Astrocyte (in vitro differentiated cells and primary cell): Measurements from ENCODE around the gene GTPBP10. TPM values are rescaled to one million over a fixed set of nuclear protein-coding genes. Genes with fewer than 3 reads are reported as not detected.

ENCODE experiments used
- DNase-seq: peaks from one replicate; pipeline ENCODE4 v3.0.0-alpha.2; 2010; ENCODE audit warnings: low read depth
- FAIRE-seq: peaks from 2 replicates; lab custom pipeline; 2011; peaks lifted over from hg19 to GRCh38; lab: Jason Lieb, UNC
- H2AFZ ChIP-seq: 2 replicates; pipeline ENCODE4 v1.6.0; 2012; ENCODE audit warnings: low read depth, low read length, inconsistent platforms
- H3K27ac ChIP-seq: 2 replicates; pipeline ENCODE4 v1.5.1; 2011; ENCODE audit warnings: low read depth, low read length, inconsistent platforms
- H3K27me3 ChIP-seq: 2 replicates; pipeline ENCODE4 v1.6.0; 2011; ENCODE audit warnings: low read length, inconsistent platforms; ENCODE audit not compliant: insufficient read depth
- H3K36me3 ChIP-seq: 2 replicates; pipeline ENCODE4 v1.5.1; 2011; ENCODE audit warnings: low read length, inconsistent platforms; ENCODE audit not compliant: insufficient read depth
- H3K4me1 ChIP-seq: 2 replicates; pipeline ENCODE4 v1.5.1; 2011; ENCODE audit warnings: low read length, inconsistent platforms; ENCODE audit not compliant: insufficient read depth
- H3K4me2 ChIP-seq: 2 replicates; pipeline ENCODE4 v1.6.0; 2012; ENCODE audit warnings: low read length, inconsistent platforms
- H3K4me3 ChIP-seq: 2 replicates; pipeline ENCODE4 v1.5.1; 2011; ENCODE audit warnings: low read depth, mild to moderate bottlenecking, low read length, inconsistent platforms; ENCODE audit not compliant: insufficient read depth
- H3K79me2 ChIP-seq: 2 replicates; pipeline ENCODE4 v1.6.0; 2012; ENCODE audit warnings: mild to moderate bottlenecking, low read length, inconsistent platforms; ENCODE audit not compliant: insufficient read depth
- H3K9ac ChIP-seq: 2 replicates; pipeline ENCODE4 v1.6.0; 2012; ENCODE audit warnings: mild to moderate bottlenecking, low read length, inconsistent platforms
- H3K9me3 ChIP-seq: 2 replicates; pipeline ENCODE4 v1.5.1; 2012; ENCODE audit warnings: low read depth, mild to moderate bottlenecking, low read length, inconsistent platforms; ENCODE audit not compliant: insufficient read depth
- H4K20me1 ChIP-seq: 2 replicates; pipeline ENCODE4 v1.6.0; 2012; ENCODE audit warnings: low read length, inconsistent platforms; ENCODE audit not compliant: insufficient read depth
- H3K27ac Mint-ChIP-seq: one replicate; pipeline ENCODE4 v1.8.0; 2021; ENCODE audit warnings: mild to moderate bottlenecking, mixed read lengths; ENCODE audit not compliant: unreplicated experiment
- H3K27me3 Mint-ChIP-seq: one replicate; pipeline ENCODE4 v1.8.0; 2021; ENCODE audit warnings: low read depth, mixed read lengths; ENCODE audit not compliant: unreplicated experiment
- H3K36me3 Mint-ChIP-seq: one replicate; pipeline ENCODE4 v1.8.0; 2021; ENCODE audit warnings: low read depth, mixed read lengths; ENCODE audit not compliant: unreplicated experiment
- H3K4me1 Mint-ChIP-seq: one replicate; pipeline ENCODE4 v1.8.0; 2021; ENCODE audit warnings: low read depth, mixed read lengths; ENCODE audit not compliant: unreplicated experiment
- H3K4me3 Mint-ChIP-seq: one replicate; pipeline ENCODE4 v1.8.0; 2021; ENCODE audit warnings: mild to moderate bottlenecking, moderate library complexity, mixed read lengths; ENCODE audit not compliant: unreplicated experiment
- H3K9me3 Mint-ChIP-seq: one replicate; pipeline ENCODE4 v1.8.0; 2021; ENCODE audit warnings: mild to moderate bottlenecking, mixed read lengths; ENCODE audit not compliant: unreplicated experiment
- EZH2 ChIP-seq: IDR thresholded peaks from 2 replicates; pipeline ENCODE4 v1.6.1; 2012; ENCODE audit warnings: mild to moderate bottlenecking, low read length, inconsistent platforms; ENCODE audit not compliant: insufficient read depth
- total RNA-seq: library from RNA; stranded (reverse); gene quantifications from 2 replicates; pipeline ENCODE4 v1.2.1, GENCODE V29; 2021
- TF ChIP-seq, protein P1 (sequence below): IDR thresholded peaks from 2 replicates; pipeline ENCODE4 v1.5.1; 2011; ENCODE audit warnings: low read depth, mild to moderate bottlenecking, inconsistent platforms, low read length, moderate library complexity; ENCODE audit not compliant: insufficient read depth

Gene GTPBP10
- total RNA-seq, 1 donor from 2014 or later = 18.9 TPM

DNA sequence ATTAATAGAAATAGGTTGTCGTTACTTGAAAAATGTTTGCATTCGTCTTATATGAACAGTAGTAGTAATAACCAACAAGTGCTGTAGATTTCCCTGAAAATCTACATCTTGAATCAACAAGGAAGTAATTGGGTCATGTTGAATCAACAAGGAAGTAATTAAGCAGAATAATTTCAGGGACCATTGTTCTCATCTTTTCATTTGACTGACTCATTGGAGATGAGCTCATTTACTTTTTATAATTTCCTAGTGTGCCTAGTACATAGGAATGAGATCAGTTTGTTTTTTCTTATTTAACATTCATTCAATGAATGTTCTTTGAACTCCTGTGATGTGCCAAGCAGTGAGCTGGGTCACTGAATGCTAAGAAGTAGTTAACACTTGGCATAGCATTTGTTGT lies 65.0 kb downstream of the GTPBP10 start:
- Mint-ChIP-seq H3K9me3 (no peaks in the 10 kb centered on the region), H3K27ac (no peak overlapping the region), H3K4me3 (no peak overlapping the region), H3K36me3 (peaks cover 14% of the 10 kb centered on the region), H3K4me1 (no peaks in the 10 kb centered on the region), H3K27me3 (no peaks in the 10 kb centered on the region)
- Histone ChIP-seq H3K4me3 (no peak overlapping the region), H3K9me3 (no peaks in the 10 kb centered on the region), H3K9ac (no peak overlapping the region), H2AFZ (no peak overlapping the region), H3K27ac (no peak overlapping the region), H3K27me3 (no peaks in the 10 kb centered on the region), H3K4me2 (no peak overlapping the region), H3K79me2 (peaks cover 21% of the 10 kb centered on the region), H3K36me3 (peaks cover 25% of the 10 kb centered on the region), H3K4me1 (no peaks in the 10 kb centered on the region), H4K20me1 (peaks cover 37% of the 10 kb centered on the region)
- FAIRE-seq (no peak), DNase-seq (peak; percentile 18)
- TF ChIP-seq EZH2 = no peak
- TF ChIP-seq, protein P1, sequence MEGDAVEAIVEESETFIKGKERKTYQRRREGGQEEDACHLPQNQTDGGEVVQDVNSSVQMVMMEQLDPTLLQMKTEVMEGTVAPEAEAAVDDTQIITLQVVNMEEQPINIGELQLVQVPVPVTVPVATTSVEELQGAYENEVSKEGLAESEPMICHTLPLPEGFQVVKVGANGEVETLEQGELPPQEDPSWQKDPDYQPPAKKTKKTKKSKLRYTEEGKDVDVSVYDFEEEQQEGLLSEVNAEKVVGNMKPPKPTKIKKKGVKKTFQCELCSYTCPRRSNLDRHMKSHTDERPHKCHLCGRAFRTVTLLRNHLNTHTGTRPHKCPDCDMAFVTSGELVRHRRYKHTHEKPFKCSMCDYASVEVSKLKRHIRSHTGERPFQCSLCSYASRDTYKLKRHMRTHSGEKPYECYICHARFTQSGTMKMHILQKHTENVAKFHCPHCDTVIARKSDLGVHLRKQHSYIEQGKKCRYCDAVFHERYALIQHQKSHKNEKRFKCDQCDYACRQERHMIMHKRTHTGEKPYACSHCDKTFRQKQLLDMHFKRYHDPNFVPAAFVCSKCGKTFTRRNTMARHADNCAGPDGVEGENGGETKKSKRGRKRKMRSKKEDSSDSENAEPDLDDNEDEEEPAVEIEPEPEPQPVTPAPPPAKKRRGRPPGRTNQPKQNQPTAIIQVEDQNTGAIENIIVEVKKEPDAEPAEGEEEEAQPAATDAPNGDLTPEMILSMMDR = no peak

DNA sequence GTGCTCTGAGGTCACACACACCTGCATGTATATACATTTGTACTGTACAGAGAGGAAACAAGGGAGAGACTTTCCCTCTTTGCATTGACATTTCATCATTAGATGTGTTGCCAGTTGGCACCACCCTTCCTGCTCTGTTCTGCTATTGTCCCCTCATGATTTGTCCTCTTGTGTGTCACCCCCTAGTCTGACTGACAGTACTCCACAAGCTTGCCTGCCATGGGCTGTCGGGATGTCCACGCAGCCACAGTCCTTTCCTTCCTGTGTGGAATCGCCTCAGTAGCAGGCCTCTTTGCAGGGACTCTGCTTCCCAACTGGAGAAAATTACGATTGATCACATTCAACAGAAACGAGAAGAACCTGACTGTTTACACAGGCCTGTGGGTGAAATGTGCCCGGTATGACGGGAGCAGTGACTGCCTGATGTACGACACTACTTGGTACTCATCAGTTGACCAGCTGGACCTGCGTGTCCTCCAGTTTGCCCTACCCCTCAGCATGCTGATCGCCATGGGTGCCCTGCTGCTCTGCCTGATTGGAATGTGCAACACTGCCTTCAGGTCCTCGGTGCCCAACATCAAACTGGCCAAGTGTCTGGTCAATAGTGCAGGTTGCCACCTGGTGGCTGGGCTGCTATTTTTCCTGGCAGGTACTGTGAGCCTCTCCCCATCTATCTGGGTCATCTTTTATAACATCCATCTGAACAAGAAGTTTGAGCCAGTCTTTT lies 66.1 kb downstream of the GTPBP10 start:
- Mint-ChIP-seq H3K27me3 (no peaks in the 10 kb centered on the region), H3K27ac (no peak overlapping the region), H3K4me1 (no peaks in the 10 kb centered on the region), H3K36me3 (peaks cover 12% of the 10 kb centered on the region), H3K9me3 (no peaks in the 10 kb centered on the region), H3K4me3 (no peak overlapping the region)
- TF ChIP-seq EZH2 = no peak
- TF ChIP-seq, protein P1 = no peak
- no peak overlapping the region for H3K4me3 ChIP-seq
- peaks cover 21% of the 10 kb centered on the region for H3K36me3 ChIP-seq
- H4K20me1 ChIP-seq = peaks cover 36% of the 10 kb centered on the region
- no peak overlapping the region for H3K4me2 ChIP-seq
- DNase-seq (no peak), FAIRE-seq (no peak)
- H3K27ac ChIP-seq = no peak overlapping the region
- H2AFZ ChIP-seq = no peak overlapping the region
- no peaks in the 10 kb centered on the region for H3K27me3 ChIP-seq
- no peaks in the 10 kb centered on the region for H3K9me3 ChIP-seq
- H3K9ac ChIP-seq = no peak overlapping the region
- H3K79me2 ChIP-seq = peaks cover 19% of the 10 kb centered on the region
- no peaks in the 10 kb centered on the region for H3K4me1 ChIP-seq

DNA sequence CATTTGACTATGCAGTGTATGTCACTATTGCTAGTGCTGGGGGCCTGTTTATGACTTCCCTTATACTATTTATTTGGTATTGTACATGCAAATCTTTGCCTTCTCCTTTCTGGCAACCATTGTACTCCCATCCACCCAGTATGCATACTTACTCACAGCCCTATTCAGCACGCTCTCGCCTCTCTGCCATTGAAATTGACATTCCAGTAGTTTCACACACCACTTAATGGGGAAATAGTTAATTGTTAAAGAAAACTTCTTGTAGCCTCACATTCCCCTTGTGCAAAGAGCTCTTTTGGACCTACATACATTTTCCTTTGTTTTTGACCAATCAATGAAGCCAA lies 66.6 kb downstream of the GTPBP10 start:
- no peak overlapping the region for H3K9ac ChIP-seq
- no peaks in the 10 kb centered on the region for H3K9me3 ChIP-seq
- no peak for TF ChIP-seq EZH2
- TF ChIP-seq, protein P1 = no peak
- DNase-seq (no peak), FAIRE-seq (no peak)
- no peak overlapping the region for H2AFZ ChIP-seq
- no peaks in the 10 kb centered on the region for H3K27me3 ChIP-seq
- H3K27ac ChIP-seq = no peak overlapping the region
- H3K4me1 Mint-ChIP-seq = no peaks in the 10 kb centered on the region
- H3K4me3 Mint-ChIP-seq = no peak overlapping the region
- no peak overlapping the region for H3K4me3 ChIP-seq
- peaks cover 10% of the 10 kb centered on the region for H3K36me3 Mint-ChIP-seq
- no peaks in the 10 kb centered on the region for H3K9me3 Mint-ChIP-seq
- H3K79me2 ChIP-seq = peaks cover 19% of the 10 kb centered on the region
- H4K20me1 ChIP-seq = peaks cover 34% of the 10 kb centered on the region
- H3K4me2 ChIP-seq = no peak overlapping the region
- no peaks in the 10 kb centered on the region for H3K27me3 Mint-ChIP-seq
- H3K4me1 ChIP-seq = no peaks in the 10 kb centered on the region
- H3K36me3 ChIP-seq = peaks cover 21% of the 10 kb centered on the region
- no peak overlapping the region for H3K27ac Mint-ChIP-seq
